HG03025 (cell line): ENCODE measurements around the gene PPP6R1.

Experiments used
- ATAC-seq: cut with Tn5 transposase; IDR thresholded peaks from one replicate; pipeline ENCODE4 v1.9.1; 2021; ENCODE audit warnings: mild to moderate bottlenecking, moderate library complexity; ENCODE audit not compliant: unreplicated experiment, low FRiP score

Gene PPP6R1

GRCh38 chr19:55197528-55197927 is 61.3 kb downstream of the PPP6R1 start:
- ATAC-seq: no peak

GRCh38 chr19:55196803-55197202 is 62.0 kb downstream of the PPP6R1 start:
- no peak for ATAC-seq

GRCh38 chr19:55193481-55193880 is 65.3 kb downstream of the PPP6R1 start:
- ATAC-seq: no peak

GRCh38 chr19:55189403-55189835 is 69.4 kb downstream of the PPP6R1 start:
- no peak for ATAC-seq

- no peak for ATAC-seq
These were observed 70.2 kb downstream of the PPP6R1 start for GRCh38 chr19:55188625-55189024.

GRCh38 chr19:55186080-55186479 is 72.7 kb downstream of the PPP6R1 start:
- no peak for ATAC-seq

GRCh38 chr19:55181740-55182139 is 77.1 kb downstream of the PPP6R1 start:
- ATAC-seq: no peak
